PFSK-1 (cell line): Measurements from ENCODE around the gene TP53. TPM values are rescaled to one million over a fixed set of nuclear protein-coding genes. Genes with fewer than 3 reads are reported as not detected.

ENCODE experiments used
- FOXP2 ChIP-seq: optimal IDR thresholded peaks from 2 replicates; pipeline ENCODE3; 2011; ENCODE audit warnings: borderline replicate concordance, control low read depth, inconsistent platforms; ENCODE audit not compliant: insufficient read depth; ENCODE audit errors: extremely low read length, extremely low read depth
- POLR2AphosphoS5 ChIP-seq: IDR thresholded peaks from 2 replicates; pipeline ENCODE4 v1.6.1; 2012; ENCODE audit warnings: low read depth, mild to moderate bottlenecking, control low read depth, low read length, moderate library complexity
- REST ChIP-seq, 2 experiments: IDR thresholded peaks; 2 replicates each; pipeline versions ENCODE4 v1.6.1 to v1.8.0; 2011 to 2012; ENCODE audit warnings: low read depth in 2 of 2, low read length in 2 of 2, control low read depth in 1 of 2, inconsistent platforms in 1 of 2, mild to moderate bottlenecking in 1 of 2, moderate library complexity in 1 of 2; ENCODE audit not compliant: insufficient read depth in 1 of 2
- SIN3A ChIP-seq: IDR thresholded peaks from 2 replicates; pipeline ENCODE4 v1.6.1; 2012; ENCODE audit warnings: mild to moderate bottlenecking, low read length, moderate library complexity, borderline replicate concordance; ENCODE audit not compliant: insufficient read depth
- TAF1 ChIP-seq: IDR thresholded peaks from 2 replicates; pipeline ENCODE4 v1.6.1; 2012; ENCODE audit warnings: low read length, control low read depth, borderline replicate concordance; ENCODE audit not compliant: insufficient read depth
- polyA plus RNA-seq: library from polyadenylated mRNA; unstranded; fragments of >200 nt; gene quantifications from one replicate; pipeline ENCODE4 v1.2.1, GENCODE V29; 2012; ENCODE audit warnings: low read depth, missing spikeins; ENCODE audit not compliant: insufficient read length

TP53 gene
- polyA plus RNA-seq = 227 TPM

- TF ChIP-seq REST (IDR thresholded peaks at IDR 0.05; ENCODE audit: insufficient read depth in 1 of 2, low read depth in 2 of 2, low read length in 2 of 2) (0 out of 4 replicates have a peak, but pooled peaks of 1 of the 2 experiments have one; percentile 16), SIN3A (peak; percentile 71; the same call in 1 of the 2 replicates), FOXP2 (no peak), TAF1 (peak; percentile 97), POLR2AphosphoS5 (peak; percentile 99)
Observed at GRCh38 chr17:7687072-7687907, at the start of gene TP53. TSS of gene TP53 (minus strand) at chr17:7687490. CDS start at chr17:7676594, 10,896 bp downstream.

GRCh38 chr17:7732981-7733539 lies 45.8 kb upstream of the TP53 start:
- no peak for TF ChIP-seq SIN3A
- TF ChIP-seq POLR2AphosphoS5 = no peak
- no peak for TF ChIP-seq TAF1
- no peak for TF ChIP-seq FOXP2
- TF ChIP-seq REST (IDR thresholded peaks at IDR 0.05; ENCODE audit: insufficient read depth in 1 of 2, low read depth in 2 of 2, low read length in 2 of 2) = no peak

GRCh38 chr17:7729816-7730215 lies 42.5 kb upstream of the TP53 start:
- no peak for TF ChIP-seq SIN3A
- no peak for TF ChIP-seq REST (IDR thresholded peaks at IDR 0.05; ENCODE audit: insufficient read depth in 1 of 2, low read depth in 2 of 2, low read length in 2 of 2)
- TF ChIP-seq POLR2AphosphoS5 = no peak
- TF ChIP-seq FOXP2 = no peak
- TF ChIP-seq TAF1 = no peak

- TF ChIP-seq REST (IDR thresholded peaks at IDR 0.05; ENCODE audit: insufficient read depth in 1 of 2, low read depth in 2 of 2, low read length in 2 of 2) = no peak
- no peak for TF ChIP-seq SIN3A
- TF ChIP-seq TAF1 = no peak
- TF ChIP-seq POLR2AphosphoS5 = no peak
- no peak for TF ChIP-seq FOXP2
Observed at GRCh38 chr17:7727886-7728285, 40.6 kb upstream of the TP53 start.
